T-helper 2 cell treated with Interferon-gamma antibody and Interleukin-4, amounts not matched to agents 100 ng/mL and 5 ng/mL, for 36 hours (primary cell): ENCODE data around the gene KATNB1. TPM values are rescaled to one million over a fixed set of nuclear protein-coding genes. Genes with fewer than 3 reads are reported as not detected.
"Not testable (repeated sequence)": the region's sequence is repeated elsewhere in the genome, so short reads cannot be mapped to it uniquely, and the experiment has no call there.

Source experiments
- intact Hi-C: fragments of 100-400 bp; cut with micrococcal nuclease; formaldehyde crosslinking; loops from one replicate; pipeline ENCODE4 v1.15.1; 2023
- total RNA-seq: library from RNA; stranded (reverse); gene quantifications from 2 replicates; pipeline ENCODE4 v1.2.3, GENCODE V29; 2022

The KATNB1 gene
- total RNA-seq, 1 donor from 2014 or later: 30.5 TPM

DNA sequence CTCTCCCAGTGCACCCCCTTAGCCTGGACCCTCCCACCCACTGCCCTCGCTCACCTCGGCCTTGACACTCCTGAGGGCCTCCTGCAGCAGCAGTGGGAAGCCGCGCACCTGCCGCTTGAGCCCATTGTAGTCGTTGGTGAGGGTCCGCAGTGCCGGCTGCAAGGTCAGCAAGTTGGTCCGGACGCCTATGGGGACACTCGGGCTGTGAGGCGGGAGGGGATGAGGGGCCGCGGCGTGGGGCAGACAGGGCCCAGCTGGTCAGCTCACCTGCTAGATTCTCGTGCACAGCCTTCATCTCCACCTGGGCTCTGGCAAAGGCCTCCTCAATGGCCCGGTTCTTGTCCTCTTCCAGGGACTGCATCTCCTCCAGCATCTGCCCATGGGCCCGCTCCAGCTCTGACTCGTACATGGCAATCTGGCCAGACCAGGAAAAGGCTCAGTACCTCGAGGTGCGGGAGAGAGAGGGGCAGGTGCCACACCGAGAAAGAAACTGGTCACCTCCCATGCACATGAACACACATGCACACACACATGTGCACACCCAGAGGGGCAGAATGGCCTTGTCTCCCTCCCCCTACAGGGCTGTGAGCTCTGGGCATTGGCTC, 34.1 kb downstream of the KATNB1 start:
- intact Hi-C loops: no loop called here

DNA sequence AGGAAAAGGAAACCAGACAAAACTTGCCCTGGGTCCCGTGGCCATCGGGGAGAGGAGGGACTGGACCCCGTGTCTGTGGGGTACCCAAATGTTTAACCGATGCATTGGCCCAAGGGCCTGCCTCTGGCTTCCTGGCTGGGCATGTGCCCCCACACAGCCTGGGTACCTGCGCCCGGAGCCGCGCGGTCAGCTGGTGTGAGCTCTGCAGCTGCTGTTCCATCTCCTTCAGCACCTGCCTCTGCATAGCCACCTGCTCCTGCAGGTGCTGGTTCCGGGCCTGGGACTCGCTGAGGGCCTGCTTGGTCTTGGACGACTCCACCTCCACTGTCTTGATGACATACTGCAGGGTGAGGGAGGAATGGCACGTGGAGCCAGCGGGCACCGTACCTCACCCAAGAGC, 34.8 kb downstream of the KATNB1 start:
- intact Hi-C loops: no loop called here

DNA sequence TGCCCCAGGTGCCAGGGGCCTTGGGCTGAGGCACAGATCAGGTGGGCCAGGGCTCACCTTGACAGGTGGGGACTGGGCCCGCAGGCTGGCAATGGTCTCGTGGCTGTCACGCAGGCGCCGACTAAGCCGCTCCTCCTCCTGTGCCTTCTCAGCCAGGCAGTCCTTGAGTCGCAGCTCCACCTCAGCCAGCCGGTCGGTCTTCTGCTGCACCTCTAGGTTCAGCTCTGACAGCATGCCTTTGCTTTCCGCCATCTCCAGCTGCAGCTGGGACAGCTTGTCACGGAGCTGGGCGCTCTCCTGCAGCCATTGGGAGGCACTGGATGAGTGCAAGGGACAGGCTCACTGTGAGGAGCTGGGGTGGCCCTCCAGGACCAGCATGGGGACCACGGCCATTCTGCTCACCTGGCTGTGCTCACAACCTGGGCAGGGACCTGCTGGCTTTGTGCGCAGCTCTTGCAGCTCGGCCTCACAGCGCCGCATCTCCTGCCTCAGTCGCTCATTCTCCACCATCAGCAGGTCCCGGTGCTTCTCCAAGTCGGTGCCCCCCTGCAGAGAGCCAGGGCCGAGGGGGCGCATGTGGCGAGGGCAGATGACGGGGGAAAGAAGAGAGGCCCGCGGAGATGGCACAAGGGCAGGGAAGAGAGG, 35.7 kb downstream of the KATNB1 start:
- intact Hi-C loops: no loop called here

DNA sequence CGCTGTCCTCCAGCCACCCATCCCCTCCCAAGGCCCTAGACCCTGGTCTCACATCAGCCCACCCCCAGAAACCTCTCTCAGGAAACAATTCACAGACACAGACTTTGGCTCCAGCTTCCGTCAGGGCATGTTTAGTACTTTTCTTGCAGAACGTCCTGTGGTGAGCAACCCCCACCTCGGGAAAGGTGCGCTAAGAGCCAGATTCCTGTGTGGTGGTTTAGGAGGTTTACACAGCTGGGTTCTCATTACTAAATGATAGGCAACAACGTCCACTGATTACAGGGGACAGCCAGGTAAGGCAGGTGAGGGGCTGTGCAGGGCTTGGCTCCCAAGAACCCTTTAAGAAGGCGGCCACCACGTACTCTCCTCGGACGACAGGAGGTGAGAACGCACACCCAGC, 37.4 kb downstream of the KATNB1 start:
- intact Hi-C loops: no loop called here

DNA sequence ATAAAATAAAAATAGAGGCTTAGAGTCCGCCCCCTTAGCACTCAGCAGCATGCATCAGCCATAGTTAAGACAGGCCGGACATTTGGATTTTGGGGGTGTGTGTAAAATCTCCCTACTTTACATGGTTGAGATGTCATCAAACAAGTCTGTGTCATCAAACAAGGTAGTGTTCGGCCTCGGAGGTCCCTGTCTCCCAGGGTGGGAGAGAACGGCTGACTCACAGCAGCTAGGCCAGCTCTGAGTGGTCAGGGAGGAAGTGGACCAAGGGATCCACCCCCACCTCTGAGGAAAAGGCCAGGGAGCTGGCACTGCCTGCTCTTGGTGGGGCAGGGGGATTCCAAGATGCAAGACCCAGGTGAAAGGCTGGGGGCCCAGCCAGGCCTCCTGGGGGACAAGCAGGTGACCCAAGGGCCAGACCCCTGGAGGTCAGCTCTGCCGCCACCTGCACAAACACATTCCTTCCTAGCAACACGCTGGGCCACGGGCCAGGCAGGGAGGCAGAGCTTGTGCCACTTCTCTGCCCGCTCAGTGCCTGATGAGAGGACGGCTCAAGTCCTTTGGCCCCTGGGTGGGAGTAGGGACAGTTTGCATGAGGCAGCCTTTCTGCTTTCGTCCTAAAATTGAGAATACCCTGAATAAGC, 38.2 kb downstream of the KATNB1 start:
- intact Hi-C loops: no loop called here

DNA sequence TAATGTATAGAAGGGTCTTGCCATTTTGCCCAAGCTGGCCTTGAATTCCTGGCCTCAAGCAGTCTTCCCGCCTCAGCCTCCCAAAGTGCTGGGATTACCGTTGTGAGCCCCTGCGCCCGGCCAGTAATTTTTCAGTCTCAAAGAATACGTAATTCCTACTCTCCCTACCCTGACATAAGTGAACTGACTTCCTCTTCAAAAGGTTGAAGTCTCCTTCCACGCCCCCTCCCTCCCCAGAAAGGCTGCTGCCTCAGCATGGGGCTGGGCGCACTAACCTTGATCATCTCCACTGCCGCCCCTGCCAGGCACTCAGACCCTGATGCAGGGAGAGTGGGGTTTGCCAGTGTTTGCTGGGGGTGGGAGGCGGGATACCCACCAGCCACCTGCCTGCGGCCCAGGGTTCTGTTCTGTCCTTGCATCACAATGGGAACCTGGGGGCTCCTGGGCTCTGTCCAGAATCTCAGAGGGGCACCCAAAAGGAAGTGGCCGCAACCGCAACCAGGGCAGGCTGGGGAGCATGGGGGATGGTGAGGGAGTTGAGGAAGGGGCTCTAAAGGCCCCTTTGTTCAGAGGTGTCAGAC, 39.2 kb downstream of the KATNB1 start:
- intact Hi-C loops: no loop called here

DNA sequence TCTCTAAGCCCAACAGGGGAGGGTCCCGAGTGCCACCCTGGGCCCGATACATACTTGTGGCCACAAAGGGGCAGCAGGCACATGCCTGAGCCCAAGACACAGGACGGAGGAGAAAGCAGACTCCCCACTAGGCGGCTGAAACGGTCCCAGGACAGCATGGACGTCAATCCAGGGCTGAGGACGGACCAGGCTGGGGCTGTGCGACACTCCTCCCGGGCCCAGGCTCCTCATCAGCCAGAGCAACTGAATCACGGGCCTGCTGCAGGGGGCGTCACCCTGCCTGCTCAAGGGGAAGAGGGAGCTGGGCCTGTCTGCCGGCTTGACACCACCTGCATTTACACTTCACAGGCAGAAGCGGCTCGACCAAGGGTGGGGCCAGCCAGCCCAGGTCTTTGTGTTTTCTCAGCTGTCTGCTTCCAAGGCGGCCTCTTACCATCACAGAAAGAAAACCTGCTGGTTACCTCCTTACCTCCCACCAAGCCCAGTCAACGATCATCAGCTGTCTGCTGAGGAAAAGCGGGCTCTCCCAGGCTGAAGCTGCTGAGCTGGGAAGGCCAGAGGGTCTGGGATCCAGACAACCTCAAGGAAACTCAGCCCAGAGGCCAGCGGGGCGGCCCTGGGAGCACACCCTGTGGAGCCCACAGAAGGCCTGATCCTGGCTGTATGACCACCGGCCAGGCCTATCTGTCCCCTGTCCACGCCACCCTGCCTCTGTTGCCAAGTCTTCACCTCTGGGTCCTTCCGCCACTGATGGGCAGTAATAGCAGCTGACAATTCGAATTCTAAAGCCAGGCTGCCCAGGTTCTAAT, 40.3 kb downstream of the KATNB1 start:
- intact Hi-C loops: no loop called here

DNA sequence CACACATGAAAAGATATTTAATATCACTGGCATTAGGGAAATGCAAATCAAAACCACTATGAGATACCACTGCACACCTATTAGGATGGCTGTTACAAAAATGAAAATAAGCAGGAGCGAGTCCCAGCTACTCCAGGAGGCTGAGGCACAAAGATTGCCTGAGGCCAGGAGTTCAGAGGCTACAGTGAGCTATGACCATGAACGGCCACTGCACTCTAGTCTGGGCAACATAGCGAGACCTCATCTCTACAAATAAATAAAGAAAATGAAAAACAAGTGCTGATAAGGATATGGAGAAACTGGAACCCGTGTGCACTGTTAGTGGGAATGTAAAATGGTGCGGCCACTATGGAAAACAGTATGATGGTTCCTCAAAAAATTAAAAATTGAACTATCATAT, 43.1 kb downstream of the KATNB1 start:
- intact Hi-C loops: no loop called here

DNA sequence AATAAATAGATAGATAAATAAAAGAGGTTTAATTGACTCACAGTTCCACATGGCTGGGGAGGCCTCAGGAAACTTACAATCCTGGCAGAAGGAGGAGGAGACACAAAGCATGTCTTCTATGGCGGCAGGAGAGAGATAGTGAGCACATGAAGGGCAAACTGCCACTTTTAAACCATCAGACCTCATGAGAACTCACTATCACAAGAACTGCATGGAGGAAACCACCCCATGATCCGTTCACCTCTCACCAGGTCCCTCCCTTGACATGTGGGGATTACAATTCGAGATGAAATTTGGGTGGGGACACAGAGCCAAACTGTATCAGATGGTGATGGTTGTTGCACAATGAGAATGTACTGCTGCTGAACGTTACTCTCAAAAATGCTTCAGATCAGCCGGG, 44.3 kb downstream of the KATNB1 start:
- intact Hi-C loops: not testable (repeated sequence)

DNA sequence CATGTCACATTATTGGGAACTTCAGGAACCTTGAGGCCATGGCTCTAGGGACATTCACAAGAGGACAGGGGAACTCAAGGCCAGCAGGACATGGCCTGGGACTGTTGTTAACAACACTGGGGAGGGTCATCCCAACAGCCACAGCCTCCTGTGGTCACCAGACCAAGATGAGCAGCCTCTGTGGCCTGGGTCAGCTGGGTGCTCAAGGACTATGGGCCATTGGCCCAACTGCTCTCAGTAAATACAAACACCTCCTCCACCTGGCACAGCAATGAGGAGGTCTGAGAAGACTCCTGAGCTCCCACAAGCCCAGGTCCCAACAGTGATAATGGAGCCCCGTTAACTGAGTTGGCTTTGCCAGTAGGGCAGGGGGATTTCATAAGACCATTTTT, 45.8 kb downstream of the KATNB1 start:
- intact Hi-C loops: no loop called here

DNA sequence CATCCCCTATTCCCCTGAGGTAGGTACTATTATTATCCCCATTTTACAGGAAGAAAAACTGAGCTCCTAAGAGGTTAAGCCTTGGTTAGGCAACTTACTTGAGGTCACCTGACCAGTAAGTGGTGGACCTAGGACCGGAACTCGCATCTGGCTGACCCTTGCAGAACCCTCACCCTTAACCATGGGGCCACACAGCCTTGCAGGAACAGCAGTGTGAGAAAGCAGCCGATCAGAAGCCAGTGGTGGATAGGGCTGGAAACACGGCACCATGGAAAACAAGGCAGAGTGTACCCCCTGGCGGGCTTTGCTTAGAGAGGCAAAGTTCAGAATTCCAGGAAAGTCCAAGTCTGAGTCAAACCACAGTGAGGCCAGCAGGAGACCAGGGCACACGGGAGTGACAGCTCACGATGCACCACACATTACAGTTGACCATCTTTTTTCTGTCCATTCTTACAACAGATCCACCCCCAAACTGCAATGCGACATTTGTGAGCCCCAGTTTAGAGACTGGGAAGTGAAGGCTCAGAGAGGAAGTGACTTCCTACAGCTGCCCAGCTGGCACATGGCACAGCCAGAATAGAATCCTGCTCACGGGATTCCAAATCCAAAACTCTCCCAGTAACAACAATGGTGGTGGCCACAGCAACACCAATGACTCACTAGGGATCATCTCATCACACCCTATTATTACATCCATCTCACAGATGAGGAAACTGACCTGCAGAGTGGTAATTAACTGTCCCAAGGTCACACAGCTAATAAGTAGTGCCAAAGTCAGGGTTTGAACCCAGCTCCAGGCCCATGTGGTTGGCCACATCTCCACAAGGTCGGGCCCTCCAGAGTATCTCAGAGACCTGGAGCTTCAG, 46.4 kb downstream of the KATNB1 start:
- intact Hi-C loops: no loop called here

DNA sequence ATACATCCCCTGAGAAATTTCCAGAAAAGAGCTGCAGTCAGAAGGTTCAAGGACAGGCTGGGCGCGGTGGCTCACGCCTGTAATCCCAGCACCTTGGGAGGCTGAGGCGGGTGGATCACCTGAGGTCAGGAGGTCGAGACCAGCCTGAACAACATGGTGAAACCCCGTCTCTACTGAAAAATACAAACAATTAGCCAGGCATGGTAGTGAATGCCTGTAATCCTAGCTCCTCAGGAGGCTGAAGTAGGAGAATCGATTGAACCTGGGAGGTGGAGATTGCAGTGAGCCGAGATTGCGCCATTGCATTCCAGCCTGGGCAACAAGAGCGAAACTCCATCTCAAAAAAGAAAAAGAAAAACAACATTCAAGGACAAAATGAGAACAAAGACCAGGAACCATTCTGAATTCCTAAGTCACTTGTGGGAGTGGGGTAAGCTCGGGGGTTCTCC, 47.1 kb downstream of the KATNB1 start:
- intact Hi-C loops: not testable (repeated sequence)

DNA sequence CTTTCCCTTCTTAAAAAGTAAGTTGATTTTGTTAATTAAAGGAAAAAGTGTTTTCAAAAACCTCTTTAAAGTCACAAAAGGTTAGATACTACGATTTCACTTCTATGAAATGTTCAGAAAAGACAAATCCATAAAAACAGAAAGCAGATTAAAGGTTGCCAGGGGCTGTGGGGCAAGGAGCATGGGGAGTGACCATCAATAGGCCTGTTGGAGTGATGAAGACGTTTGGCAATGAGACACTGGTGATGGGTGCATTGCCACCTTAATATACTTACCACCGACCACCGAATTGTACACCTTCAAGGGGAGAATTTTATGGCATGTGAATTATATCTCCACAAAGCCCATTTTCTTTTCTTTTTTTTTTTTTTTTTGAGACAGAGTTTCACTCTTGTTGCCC, 47.5 kb downstream of the KATNB1 start:
- intact Hi-C loops: no loop called here

DNA sequence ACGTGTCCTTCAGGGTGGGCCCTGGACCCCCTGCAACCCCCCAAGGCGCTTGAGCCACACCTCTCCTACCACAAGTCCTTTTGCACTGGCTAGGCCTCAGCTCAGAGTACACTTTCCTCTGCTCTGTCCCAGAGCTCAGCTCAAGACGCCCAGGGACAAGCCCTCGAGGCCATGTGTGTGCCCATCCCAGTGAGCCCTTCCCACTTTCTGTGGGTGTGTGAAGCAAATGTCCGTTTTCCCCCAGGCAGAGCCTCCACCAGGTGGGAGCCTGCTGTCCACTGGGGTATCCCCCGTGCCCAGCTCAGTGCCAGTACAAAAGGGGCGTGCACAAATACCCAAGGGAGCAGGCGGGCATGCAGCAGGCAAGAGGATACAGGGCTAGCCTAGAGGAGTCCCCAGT, 48.3 kb downstream of the KATNB1 start:
- intact Hi-C loops: no loop called here

DNA sequence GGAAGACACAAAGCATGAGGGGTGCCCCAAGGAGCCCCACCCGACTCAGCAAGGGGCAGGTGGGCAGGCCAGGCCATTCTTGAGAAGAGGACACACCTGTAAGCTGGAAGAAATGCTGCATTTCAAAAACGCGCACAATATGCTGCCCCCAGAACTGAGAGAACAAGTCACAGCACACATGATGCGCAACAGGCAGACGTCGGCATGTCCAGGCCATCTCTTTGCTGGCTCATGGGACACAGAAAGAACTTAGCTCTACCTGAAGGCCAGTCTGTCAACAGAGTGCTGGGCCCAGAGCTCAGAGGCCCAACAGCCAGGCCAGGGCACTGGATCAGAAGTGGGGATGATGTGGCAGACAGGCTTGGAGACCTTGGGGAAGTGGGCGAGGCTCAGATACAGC, 48.8 kb downstream of the KATNB1 start:
- intact Hi-C loops: no loop called here

DNA sequence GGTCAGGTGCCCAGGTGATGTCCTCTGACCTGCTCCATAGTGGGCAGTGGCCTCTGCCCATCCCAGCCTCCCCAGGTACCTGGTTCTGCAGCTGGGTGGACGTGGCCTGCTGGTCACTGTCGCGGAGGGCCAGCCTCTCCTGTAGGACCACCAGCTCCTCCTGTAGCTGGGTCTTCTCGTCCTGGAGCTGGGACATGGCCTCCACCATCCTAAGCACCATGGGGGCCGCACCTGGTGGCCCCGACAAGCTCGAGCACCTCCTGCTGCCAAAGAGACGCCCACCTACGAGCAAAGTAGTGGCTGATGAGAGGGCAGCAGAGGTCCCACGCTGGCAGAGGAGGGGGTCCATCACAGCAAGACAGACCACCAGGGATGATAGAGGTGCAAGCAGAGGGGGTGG, 49.8 kb downstream of the KATNB1 start:
- intact Hi-C loops: no loop called here

DNA sequence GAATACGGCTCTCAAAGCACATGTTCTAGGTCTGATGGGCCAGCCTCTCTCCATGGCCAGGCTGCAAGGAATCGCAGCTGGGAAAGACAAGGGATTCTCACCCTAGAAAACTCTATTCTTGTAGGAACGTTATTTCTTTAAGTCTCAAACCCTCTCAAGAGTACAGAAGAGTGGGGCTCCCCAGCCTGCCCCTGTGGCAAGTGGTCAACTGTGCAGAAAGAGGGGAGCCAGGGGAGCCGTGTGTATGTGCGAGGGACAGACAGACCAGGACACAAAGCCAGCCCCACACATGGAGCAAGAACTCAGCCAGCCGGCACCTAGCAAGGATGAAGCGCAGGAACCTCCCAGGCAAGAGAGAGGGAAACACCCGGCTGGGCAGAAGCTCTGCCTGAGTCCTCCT, 50.4 kb downstream of the KATNB1 start:
- intact Hi-C loops: no loop called here

DNA sequence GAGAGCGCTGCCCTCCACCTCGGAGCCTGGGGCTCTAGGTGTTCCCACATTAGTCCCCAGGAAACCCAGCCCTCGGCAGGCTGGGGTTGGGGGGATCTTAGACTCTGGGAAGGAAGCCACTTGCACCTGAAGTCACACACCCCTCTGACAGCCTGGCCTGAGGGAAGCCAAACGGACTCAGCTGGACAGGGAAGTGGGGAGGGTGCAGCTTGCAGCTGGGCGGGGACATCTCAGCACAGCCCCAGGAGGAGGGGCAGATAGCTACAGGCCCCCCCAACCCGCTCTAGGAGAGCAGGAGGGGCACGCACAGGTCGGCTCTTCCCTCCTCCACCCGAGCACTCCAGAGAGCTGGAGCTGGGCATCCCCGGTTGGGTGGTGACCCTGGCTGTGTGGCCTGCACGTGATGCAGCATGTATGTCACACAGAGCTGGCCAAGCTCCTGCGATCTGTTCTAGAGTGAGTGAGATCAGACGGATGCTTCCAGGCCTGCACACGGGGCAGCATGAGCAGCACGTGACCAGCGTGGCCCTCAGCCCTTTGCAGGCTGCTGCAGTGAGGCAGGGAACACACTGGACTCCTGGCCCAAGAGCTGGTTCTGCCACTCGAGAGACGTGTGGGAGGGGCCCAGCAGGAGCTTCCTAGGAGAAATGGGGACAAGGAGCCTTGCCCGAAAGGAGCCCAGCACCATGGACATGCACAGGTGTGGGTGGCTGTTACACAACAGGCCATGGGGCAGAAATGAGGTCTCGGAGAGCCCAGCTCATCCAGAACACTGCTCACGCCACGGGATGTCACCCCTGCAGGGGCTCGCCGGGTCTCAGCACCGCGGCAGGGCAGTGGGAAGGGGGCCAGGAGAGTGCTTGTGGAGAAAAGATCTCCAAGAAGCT, 51.3 kb downstream of the KATNB1 start:
- intact Hi-C loops: no loop called here

DNA sequence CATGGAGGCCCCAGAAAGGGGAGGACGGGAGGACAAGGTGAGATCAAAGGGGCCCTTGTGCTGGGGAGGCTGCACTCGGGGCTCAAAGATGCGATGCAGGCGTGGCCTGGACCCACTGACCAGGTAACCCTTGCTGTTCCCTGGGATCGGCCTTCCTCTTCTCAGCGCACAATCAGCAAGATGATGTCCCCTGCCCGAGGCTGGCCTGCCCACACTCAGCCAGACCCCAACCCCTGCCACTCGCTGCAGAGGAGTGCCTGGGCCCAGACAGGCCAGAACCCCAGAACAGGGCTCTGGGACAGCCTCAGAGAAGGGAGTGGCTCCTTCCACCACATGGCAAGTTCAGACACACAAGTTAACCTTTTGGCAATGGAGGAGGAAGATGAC, 51.9 kb downstream of the KATNB1 start:
- intact Hi-C loops: no loop called here
